Measurements from ENCODE around the gene SPATA19.

GRCh38 chr11:133803026-133803425, 42.3 kb downstream of the SPATA19 start:
- no peak for TF ChIP-seq CTCF (conservative IDR thresholded peaks at IDR 0.05; ENCODE audit: low read depth in 2 of 2)
- no peak for TF ChIP-seq EZH2phosphoT487 (IDR thresholded peaks at IDR 0.05; ENCODE audit: unreplicated experiment)
- TF ChIP-seq POLR2AphosphoS5 (IDR thresholded peaks at IDR 0.05; ENCODE audit: low read depth): no peak
- TF ChIP-seq JUNB (IDR thresholded peaks at IDR 0.05; ENCODE audit: unreplicated experiment): no peak
- no peak for TF ChIP-seq EZH2 (IDR thresholded peaks at IDR 0.05; ENCODE audit: low read depth, unreplicated experiment)
- TF ChIP-seq NANOG (IDR thresholded peaks at IDR 0.05; ENCODE audit: borderline replicate concordance): no peak
